Measurements from ENCODE around the gene ELAVL2.
"Not testable (repeated sequence)": the region's sequence is repeated elsewhere in the genome, so short reads cannot be mapped to it uniquely, and the experiment has no call there.

Gene ELAVL2

DNA sequence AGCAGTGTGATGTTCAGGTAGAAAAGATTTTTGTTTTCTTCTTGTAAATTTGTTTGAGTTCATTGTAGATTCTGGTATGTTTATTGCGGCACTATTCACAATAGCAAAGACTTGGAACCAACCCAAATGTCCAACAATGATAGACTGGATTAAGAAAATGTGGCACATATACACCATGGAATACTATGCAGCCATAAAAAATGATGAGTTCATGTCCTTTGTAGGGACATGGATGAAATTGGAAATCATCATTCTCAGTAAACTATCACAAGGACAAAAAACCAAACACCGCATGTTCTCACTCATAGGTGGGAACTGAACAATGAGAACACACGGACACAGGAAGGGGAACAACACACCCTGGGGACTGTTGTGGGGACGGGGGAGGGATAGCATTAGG is 103.0 kb downstream of the ELAVL2 start:
- DNase-seq (ENCODE audit: low read depth, low spot score) = not testable (repeated sequence)

DNA sequence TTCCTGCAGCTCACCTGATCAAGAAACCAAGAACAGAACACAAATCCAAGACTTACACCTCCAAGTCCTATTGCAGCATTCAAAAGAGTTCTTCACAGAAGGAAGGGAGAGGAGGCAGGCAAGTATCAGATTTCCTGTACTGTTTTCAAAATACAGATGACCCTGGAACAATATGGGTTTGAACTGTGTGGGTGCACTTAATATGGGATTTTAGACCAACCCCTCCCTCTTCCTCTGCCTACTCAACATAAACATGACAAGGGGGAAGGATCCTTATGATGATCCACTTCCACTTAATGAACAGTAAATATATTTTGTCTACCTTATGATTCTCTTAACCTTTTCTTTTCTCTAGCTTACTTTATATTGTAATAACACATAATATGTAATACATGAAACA is 104.6 kb downstream of the ELAVL2 start:
- DNase-seq (ENCODE audit: low read depth, low spot score) = no peak

DNA sequence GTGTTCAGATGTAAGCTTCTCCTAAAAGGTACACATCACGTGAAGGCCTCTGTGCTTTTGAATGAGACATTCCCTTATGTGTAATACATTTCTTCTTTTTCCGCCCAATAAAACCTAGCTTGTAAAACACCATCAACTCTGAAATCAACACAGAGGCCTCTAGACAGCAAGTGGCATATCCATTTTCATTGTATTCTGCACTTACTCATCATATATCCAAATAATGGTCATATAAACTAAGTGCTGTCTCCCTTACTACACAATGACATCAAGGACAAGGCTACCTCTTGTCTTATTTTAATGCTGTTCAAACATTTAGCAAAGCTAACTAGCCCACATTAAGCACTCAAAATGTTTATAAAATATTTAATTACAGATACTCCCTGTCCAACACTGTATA is 108.5 kb downstream of the ELAVL2 start:
- DNase-seq (ENCODE audit: low read depth, low spot score) = no peak

DNA sequence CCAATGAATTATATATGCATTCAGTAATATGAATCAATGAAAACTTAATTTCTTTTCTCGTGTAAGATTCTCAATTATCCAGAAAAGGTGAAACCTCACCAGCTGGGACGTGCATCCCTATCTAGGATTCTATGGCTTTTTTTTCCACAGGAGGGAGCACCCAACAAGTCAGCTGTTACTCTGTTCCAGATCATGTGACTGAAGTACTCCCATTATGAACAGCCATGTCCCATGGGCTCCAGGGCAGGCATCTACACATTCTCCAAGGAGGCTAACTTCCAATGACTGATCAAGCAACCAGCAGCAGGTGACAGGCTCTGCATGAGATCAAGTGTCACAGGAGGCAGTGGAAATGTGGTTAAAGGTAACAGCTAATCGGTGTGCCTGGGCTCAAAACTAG is 118.8 kb downstream of the ELAVL2 start:
- no peak for DNase-seq (ENCODE audit: low read depth, low spot score)

DNA sequence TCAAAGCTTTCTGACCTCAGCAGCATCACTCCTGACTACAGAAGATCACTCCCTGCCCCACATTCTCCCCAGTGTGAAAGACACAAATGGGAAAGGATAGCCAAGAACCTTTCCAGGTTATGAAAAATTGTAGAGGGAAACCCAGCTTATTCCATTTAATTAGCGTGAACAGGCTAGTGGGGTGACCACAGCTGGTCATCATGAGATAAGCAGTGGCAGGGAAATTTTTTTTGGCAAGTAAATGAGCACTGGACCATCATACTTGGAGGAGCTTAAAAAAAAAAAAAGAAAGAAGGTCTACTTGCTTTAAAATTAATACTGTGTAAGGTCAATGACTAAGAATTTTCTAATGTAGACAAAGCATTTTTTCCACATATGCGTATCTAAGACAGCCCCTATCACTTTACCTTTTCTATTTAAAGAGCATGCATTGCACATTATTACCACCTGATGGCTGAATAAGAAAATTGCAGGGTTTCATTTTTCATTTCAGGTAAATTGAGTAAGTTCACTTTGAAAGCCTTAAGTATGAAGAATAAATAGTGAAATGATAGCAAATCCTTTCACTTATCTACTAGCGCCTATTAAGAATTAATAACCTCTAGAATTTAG is 123.6 kb downstream of the ELAVL2 start:
- no peak for DNase-seq (ENCODE audit: low read depth, low spot score)

DNA sequence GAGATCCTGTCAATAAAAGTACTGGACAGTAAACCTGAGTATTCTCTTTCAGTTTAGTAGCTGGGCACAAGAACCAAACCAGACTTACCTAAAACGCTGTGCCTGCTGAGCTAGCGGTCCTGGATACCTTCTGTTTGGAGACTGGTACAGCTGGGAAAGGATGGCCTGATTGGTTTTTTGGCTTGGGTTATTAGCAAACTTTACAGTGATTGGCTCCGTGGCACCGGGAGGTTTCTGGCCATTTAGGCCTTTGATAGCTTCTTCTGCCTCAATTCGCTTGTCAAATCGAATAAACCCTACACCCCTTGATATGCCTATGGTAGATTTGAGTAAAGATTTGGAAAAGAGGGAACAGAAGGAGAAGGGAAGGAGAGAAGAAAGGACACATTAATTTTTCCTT is 124.7 kb downstream of the ELAVL2 start:
- DNase-seq (ENCODE audit: low read depth, low spot score) = no peak

DNA sequence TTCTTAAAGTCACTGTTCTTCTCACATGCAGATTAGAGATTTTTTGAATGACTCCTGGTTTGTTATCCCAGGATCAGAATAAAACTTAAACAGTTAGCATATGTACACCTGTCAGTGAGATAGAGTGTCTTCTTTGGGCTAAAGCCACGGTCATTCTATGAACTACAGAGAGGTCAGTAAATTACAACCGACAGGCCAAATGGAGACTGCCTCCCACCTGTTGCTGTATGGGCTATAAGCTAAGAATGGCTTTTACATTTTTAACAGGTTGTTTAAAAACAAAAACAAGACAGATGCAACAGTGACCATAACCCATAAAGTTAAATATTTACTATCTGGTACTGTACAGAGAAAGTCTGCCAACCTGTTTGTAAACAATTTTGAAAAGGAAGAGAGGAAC is 125.7 kb downstream of the ELAVL2 start:
- no peak for DNase-seq (ENCODE audit: low read depth, low spot score)

DNA sequence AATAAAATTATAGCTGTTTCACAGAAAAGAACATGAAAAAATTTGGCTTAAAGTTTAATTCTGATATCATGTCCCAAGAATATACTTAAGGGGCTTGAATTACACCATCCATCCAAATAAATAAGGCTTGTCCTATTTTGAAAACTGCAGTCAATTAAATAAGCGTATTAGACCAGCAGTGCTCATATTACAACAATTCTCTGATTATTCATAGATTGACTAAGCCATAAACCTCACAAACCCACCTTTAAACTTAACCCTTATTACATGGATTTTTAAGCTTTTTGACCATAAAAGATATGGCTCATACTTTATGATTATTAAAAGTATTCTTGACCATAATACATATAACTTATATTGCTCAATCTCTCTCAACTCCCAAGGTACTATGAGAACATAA is 127.9 kb downstream of the ELAVL2 start:
- no peak for DNase-seq (ENCODE audit: low read depth, low spot score)

DNA sequence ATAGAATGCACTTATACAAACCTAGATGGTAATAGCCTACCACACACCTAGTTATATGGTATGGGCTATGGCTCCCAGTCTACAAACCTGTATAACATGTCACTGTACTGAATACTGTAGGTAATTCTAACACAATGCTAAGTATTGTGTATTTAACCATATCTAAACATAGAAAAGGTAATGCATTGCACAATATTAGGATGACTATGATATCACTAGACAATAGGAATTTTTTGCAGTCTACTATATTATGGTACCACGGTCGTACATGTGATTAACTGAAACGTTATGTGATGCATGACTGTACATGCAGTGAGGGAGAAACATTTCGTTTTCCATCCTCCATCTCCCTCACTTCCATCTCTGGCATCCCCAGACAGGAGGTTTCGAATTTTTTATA is 130.5 kb downstream of the ELAVL2 start:
- DNase-seq (ENCODE audit: low read depth, low spot score) = no peak

DNA sequence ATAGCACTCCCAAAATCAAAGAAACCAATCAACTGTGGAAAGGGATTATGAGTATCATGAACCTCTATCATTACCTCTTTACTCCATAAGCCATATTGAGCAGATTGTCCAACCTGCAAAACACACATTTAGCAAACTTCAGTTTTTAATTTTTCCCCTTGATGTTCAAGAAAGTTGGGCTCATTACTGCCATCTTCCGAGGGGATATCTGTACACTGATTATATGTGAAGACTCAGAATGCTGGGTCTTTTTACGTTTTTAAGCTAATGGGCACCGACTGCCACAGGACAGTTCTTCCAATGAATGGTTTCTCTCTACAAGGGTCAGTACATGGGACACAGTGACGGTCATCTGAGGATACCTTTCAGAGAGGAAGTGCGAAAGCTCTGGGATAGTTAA is 132.7 kb downstream of the ELAVL2 start:
- DNase-seq (ENCODE audit: low read depth, low spot score) = no peak

DNA sequence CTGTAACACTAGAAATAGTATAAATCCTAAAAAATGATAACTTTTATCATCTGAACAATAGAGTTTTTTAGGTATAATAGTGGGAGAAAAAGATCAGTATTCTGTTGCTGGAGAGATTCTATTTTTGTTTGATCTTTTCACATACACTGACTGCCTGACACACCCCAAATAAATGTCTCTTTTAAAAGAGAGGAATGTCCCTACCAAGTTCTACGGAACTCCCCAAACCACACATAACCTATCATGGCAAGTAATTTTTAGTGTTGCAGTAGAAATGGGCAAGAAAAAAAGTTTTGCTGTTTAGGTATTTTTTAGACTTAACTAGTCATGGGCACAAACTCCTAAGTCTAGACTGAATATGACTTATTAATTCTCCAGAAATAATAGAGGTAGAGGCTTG is 139.1 kb downstream of the ELAVL2 start:
- no peak for DNase-seq (ENCODE audit: low read depth, low spot score)

DNA sequence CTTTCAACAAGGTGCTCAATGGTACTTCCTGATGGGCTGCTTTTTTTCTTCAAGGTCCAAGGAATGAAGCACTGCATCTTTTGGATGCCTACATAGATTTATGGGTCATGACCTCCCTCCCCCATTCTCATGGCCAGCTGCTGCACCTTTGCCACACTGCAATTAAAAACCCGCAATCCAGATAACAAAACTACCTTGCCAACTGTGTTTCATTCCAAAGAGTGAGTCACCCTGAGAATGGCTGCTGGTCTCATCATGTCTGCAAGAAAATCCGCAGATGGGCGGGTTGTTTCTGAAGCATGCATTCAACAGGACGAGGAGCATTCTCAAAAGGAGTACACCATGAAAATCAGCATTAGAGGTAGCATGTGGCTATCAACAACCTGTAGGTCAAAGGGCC is 139.8 kb downstream of the ELAVL2 start:
- no peak for DNase-seq (ENCODE audit: low read depth, low spot score)

DNA sequence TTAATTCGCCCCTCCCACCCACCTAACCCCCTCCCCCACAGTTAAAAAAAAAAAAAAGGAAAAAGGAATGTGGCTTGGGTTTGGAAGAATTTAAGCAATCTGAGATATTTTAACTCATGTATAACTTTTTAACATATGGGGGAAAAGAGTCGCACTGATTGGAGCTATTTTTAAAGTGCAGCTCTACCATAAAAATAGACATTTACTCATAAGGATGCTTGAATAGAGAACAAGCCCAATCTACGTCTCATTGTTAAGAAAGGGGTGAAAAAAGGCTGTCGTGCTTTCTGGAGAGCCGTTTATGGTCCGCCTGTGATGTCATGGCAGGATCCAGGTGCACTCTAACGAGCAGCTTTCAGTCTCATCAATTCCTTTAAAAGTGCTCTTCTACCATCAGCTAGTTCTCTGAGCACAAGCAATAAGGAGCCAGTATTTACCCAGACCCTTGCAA is 142.4 kb downstream of the ELAVL2 start:
- DNase-seq (ENCODE audit: low read depth, low spot score) = no peak

DNA sequence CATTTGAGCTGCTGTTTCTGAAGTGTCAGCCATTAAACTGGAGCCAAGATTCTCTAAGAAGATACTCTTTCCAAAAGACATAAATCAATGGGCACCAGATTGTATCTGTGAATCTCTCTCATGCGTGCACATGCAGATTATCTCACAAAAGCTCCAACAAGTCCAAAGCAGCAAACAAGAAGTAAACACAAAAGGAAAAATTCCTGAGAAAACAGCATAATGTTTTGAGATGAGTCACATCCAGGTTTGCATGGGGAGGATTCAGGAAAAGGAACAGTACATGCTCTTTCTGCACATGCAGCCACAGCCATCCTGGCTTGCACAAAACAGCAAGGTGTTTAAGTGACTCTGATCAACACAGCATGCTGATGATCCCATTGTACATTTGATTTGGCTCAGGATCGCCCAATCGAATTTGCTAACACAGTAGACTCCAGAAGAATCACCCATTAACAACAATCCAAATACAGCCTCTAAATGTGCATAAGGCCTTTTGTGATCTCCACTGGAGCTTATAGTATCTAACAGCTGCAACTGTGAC is 143.1 kb downstream of the ELAVL2 start:
- no peak for DNase-seq (ENCODE audit: low read depth, low spot score)

DNA sequence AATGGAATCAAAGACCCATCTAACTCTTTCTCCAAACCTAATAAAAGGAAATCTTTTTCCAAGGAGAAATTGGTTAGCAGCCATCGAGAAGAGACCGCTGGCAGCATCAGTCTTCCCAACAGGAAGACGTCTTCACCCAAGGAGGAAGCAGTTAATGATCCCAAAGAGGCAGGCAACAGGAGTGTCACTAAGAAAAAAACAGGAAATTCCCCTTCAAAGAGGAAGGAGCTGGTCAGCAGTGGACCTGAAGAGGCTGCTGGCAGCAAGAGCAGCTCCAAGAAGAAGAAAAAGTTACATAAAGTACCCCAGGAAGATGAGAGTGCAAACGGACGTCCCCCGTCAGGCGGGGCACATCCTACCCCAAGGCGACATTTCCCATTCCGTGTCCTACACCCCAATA is 143.7 kb downstream of the ELAVL2 start:
- DNase-seq (ENCODE audit: low read depth, low spot score) = no peak

DNA sequence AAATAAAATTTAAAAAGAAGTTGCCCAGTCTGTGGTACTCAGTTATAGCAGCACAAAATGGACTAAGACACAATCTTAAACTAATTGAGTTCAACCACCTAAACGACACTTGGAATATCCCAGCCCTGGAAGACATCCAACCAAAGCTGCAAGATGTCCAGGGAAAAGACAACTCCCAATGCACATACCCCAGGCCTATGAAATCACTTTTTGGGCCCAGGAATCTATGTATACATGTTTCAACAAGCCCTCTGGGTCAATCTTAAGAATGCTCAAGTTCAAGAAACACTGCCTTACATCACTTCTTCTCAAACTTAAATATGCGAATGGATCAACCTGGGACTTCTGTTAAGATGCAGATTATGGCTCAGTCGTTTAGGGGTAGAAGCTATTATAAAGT is 148.6 kb downstream of the ELAVL2 start:
- DNase-seq (ENCODE audit: low read depth, low spot score) = no peak

DNA sequence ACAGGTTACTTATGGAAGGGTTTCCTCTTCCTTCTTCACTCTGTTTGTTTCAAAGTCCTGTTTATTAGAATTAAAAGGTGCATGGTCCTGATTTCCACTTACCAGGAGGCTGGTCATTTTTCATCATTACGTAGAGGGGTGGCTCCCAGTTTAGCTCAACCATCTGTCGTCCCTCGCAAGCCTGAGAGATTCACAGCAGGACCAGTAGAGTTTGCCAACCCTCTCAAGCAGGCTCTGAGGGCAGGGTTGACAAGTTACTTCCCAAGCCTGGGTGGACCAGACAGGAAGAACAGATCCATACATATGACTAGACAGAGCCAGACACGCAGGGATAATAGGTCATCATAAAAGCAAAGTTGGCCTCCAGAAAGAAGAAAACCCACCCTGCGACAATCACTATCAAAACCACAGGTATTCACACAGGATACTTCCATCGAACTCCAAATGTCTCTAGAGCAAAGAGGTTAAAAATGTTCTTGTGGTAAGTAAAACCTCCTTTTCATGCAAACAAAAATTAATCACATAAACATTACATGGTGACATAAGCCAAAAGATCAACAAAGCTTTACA is 151.9 kb downstream of the ELAVL2 start:
- DNase-seq (ENCODE audit: low read depth, low spot score) = no peak

DNA sequence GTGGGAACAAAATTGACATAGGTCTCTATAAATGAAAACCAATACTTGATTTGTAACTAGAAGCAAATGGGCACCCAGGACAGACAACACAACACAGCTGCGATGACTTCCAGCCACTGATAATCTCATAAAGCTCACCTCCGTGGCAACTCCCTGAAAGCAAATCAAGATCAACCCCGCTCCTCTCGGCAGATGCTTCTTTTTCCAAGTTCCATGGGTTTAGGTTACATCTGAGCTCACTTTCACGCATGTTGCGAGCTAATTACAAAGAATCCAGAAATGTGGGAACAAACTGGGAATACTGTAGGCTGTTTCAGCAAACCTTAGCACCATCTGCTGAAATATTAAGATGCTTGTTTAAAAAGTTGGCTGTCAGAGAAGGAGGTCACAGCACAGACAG is 153.9 kb downstream of the ELAVL2 start:
- no peak for DNase-seq (ENCODE audit: low read depth, low spot score)

DNA sequence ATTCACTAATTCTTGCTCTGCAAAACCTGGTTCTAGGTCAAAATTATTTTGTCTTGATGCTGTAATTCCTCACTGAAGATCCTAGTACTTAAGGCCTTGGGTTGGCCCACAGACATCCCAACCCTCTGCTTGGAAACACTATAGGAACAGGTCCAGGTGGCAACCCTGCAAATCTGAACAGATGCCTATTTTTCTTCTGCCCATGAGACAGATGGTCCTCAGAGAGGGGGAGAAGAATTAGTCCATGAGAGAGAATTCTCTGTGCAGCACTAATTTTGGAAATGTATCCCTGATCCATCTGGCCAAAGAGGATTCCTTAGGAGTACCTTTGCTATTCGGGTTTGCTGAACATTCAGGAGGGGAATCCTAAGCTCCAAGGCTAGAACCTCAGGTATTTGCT is 156.3 kb downstream of the ELAVL2 start:
- DNase-seq (ENCODE audit: low read depth, low spot score) = no peak

DNA sequence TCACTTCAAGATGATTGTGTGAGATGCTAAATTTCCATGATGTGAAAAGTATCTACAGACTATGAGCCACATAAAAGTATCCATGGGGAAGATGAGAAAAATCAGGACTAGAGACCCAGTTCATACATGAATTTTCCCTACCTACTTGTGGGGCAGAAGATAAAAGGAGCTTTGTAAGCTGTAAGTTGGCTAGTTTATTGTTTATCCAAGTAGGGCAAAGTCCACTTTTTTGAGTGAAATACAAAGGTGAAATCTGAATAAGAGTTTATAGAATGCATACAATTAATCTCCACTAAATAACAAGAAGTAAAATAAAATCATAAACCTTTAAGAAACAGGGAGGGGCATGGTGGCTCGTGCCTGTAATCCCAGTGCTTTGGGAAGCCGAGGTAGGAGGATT is 160.4 kb downstream of the ELAVL2 start:
- no peak for DNase-seq (ENCODE audit: low read depth, low spot score)

DNA sequence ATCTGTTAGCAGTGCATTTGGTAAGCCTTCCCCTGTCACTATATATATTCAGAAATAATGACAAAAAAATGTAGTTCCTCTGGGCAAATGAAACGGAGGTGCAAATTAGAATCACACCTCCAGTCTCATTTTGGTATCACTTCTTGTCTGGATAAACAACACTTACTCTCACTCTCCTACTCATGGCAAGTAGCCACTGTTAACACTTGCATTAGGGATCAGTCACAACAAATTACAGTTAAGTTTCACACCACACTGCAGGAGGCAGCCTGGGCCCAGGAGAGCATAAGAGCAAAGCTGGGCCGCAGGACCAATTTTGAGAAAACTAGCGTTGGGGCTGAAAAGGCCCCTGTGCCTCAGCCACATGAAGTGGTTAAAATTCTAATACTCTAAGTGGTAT is 161.0 kb downstream of the ELAVL2 start:
- no peak for DNase-seq (ENCODE audit: low read depth, low spot score)

DNA sequence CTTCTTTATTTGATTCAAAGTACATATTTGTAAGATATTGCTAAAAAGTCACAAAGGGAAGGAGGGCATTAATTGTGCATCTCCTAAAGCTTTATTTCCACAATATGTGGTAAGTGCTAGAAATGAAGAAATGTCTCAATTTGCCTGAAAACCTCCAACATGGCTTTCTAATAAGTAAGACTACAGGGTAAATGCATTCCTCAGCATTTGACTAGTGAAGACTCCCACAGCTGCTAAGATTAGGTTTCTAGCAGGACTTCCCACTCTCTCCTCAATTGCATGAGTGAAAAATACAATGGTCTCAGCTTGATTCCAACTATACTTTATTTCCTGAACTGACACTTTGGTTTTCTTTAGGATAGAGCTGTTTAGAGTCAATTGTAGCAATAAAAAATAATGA is 162.1 kb downstream of the ELAVL2 start:
- no peak for DNase-seq (ENCODE audit: low read depth, low spot score)

DNA sequence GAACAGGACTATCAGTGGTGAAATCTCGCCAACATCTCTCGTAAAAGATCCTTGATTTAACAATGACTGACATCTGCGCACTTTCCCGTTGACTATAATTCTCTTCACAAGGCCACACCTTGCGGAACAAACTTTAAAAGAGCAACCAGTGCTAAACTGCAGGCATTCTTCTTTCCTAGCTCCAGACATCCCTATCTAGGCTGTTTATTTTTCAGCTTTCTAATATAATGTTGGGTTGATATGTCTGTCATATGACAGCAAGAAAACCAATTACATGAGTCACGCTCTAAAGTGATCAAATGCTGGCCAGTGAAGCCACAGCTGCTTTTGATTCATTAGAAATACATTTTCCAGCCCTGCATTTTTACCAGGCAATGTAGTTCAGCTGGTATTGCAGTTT is 162.5 kb downstream of the ELAVL2 start:
- DNase-seq (ENCODE audit: low read depth, low spot score) = no peak

DNA sequence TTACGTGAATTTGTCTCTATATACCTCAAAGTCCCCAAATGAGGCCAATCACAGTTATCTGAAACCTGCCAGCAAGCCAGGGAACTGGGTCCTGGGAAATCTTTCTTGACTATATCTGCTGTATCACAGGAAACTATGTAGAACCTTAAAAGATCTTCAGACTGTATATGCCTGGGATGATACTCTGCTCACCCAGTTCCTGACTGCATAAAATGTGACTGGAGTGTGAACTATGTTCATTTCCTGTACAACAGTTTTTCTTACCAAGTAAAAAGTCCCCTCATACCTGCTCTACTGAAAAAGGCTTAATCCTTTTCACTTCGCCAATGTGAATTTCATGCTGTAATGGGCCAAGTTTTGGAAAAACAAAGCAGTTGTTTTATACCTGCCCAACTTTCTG is 162.9 kb downstream of the ELAVL2 start:
- no peak for DNase-seq (ENCODE audit: low read depth, low spot score)
